GM12878 (cell line): ENCODE results near the gene ANKRD42. TPM values are rescaled to one million over a fixed set of nuclear protein-coding genes. Genes with fewer than 3 reads are reported as not detected.

Experiments
- ATAC-seq: fragments of 200-7000 bp; cut with Tn5 transposase; 3 replicates; pipeline ENCODE4 v1.9.1; 2020; ENCODE audit warnings: mild to moderate bottlenecking, moderate library complexity
- BruUV-seq: library from RNA; stranded (reverse); fragments of 400-500 nt; replicated peaks from 2 replicates; lab custom pipeline; 2021; lab: Mats Ljungman, UMichigan
- CTCF ChIA-PET: fragments of 300-600 bp; sonication (Branson Sonifier 250); formaldehyde crosslinking; extraction: SDS; loops from one replicate; lab custom pipeline; 2021; ENCODE audit warnings: inconsistent platforms; lab: Yijun Ruan, JAX
- POLR2A ChIA-PET: fragments of 350-600 bp; formaldehyde crosslinking; extraction: SDS; loops from one replicate; lab custom pipeline; 2021; ENCODE audit warnings: inconsistent platforms; lab: Charles Lee
- RAD21 ChIA-PET: fragments of 300-600 bp; sonication (Branson Sonifier 250); formaldehyde crosslinking; loops from one replicate; lab custom pipeline; 2023; ENCODE audit warnings: antibody characterized with exemption; ENCODE audit not compliant: unreplicated experiment; lab: Charles Lee
- SMC1A ChIA-PET: fragments of 300-600 bp; sonication (Branson Sonifier 250); formaldehyde crosslinking; loops from one replicate; lab custom pipeline; 2023; ENCODE audit not compliant: unreplicated experiment, uncharacterized antibody; lab: Charles Lee
- DNase-seq: peaks from one replicate; pipeline ENCODE4 v3.0.0-alpha.2; 2011; ENCODE audit warnings: low read depth, low spot score
- FAIRE-seq: peaks from 3 replicates; lab custom pipeline; 2011; peaks lifted over from hg19 to GRCh38; lab: Jason Lieb, UNC
- H2AFZ ChIP-seq: 2 replicates; pipeline ENCODE4 v1.6.0; 2011; ENCODE audit warnings: low read depth, low read length, control low read depth; ENCODE audit not compliant: control insufficient read depth
- H3K27ac ChIP-seq: 2 replicates; pipeline ENCODE4 v1.5.1; 2011; ENCODE audit warnings: control low read depth; ENCODE audit not compliant: control insufficient read depth, insufficient read depth
- H3K27me3 ChIP-seq, 2 experiments: replicated peaks in 1 of 2; 2 replicates each; pipeline versions ENCODE4 v1.6.0 to v1.6.1; 2011; ENCODE audit warnings: low read length in 1 of 2; ENCODE audit not compliant: control insufficient read depth in 2 of 2, insufficient read depth in 2 of 2
- H3K36me3 ChIP-seq, 2 experiments: 2 replicates each; pipeline ENCODE4 v1.5.1; 2011; ENCODE audit warnings: low read length in 1 of 2; ENCODE audit not compliant: control insufficient read depth in 2 of 2, insufficient read depth in 2 of 2
- H3K4me1 ChIP-seq: 2 replicates; pipeline ENCODE4 v1.6.1; 2011; ENCODE audit warnings: mild to moderate bottlenecking, low read length, moderate library complexity, mixed read lengths; ENCODE audit not compliant: control insufficient read depth, insufficient read depth
- H3K4me2 ChIP-seq: 2 replicates; pipeline ENCODE4 v1.6.0; 2011; ENCODE audit warnings: control low read depth; ENCODE audit not compliant: control insufficient read depth, insufficient read depth
- H3K4me3 ChIP-seq: fragments of 200-600 bp; sonication (generic); 2 replicates; pipeline ENCODE4 v1.5.1; 2016
- H3K79me2 ChIP-seq: 2 replicates; pipeline ENCODE4 v1.6.0; 2011; ENCODE audit warnings: low read length; ENCODE audit not compliant: control insufficient read depth, insufficient read depth
- H3K9ac ChIP-seq: 2 replicates; pipeline ENCODE4 v1.8.0; 2011; ENCODE audit warnings: low read length, control low read depth, mixed read lengths; ENCODE audit not compliant: control insufficient read depth, insufficient read depth
- H3K9me3 ChIP-seq: replicated peaks from 3 replicates; pipeline ENCODE4 v1.5.1; 2011; ENCODE audit warnings: mild to moderate bottlenecking, low read length; ENCODE audit not compliant: control insufficient read depth, insufficient read depth
- H4K20me1 ChIP-seq: 2 replicates; pipeline ENCODE4 v1.6.0; 2011; ENCODE audit not compliant: control insufficient read depth, insufficient read depth
- CREM ChIP-seq: IDR thresholded peaks from 2 replicates; pipeline ENCODE4 v1.6.1; 2014; ENCODE audit warnings: antibody characterized with exemption, low read depth
- MEF2B ChIP-seq: fragments of 450-650 bp; IDR thresholded peaks from 2 replicates; pipeline ENCODE4 v1.6.1; 2018; ENCODE audit warnings: mild to moderate bottlenecking, moderate library complexity; ENCODE audit not compliant: partially characterized antibody, poor library complexity, severe bottlenecking
- MTA3 ChIP-seq: IDR thresholded peaks from 2 replicates; pipeline ENCODE4 v1.6.1; 2012; ENCODE audit warnings: low read length, inconsistent platforms, borderline replicate concordance
- in situ Hi-C: fragments of 300-500 bp; cut with MboI; formaldehyde crosslinking; loops from 9 replicates; pipeline ENCODE4 v1.14.3; 2018; ENCODE audit warnings: mixed read lengths
- intact Hi-C: fragments of 100-400 bp; cut with micrococcal nuclease; formaldehyde crosslinking; loops from one replicate; pipeline ENCODE4 v1.14.2; 2022; ENCODE audit not compliant: unreplicated experiment
- polyA plus RNA-seq, 11 experiments: library from polyadenylated mRNA; depleted of rRNA in 4 of 11; unstranded in 6 of 11; stranded (reverse) in 5 of 11; fragments of >200 nt; fragmentation: Nextera tagmentation in 4 of 11; fragmentation: Illumina TruSeq in 1 of 11; extraction: Ambion mirVana in 4 of 11; extraction: Trizol in 1 of 11; gene quantifications; 1 replicate in 1 of 11; 2 replicates in 10 of 11; pipeline versions ENCODE4 v1.2.1 to v1.2.3, GENCODE V29; 2011 to 2016; ENCODE audit warnings: inconsistent platforms in 2 of 11, missing spikeins in 2 of 11, low read depth in 1 of 11
- total RNA-seq, 4 experiments: library from RNA; depleted of rRNA in 3 of 4; stranded (reverse); fragments of >200 nt in 3 of 4; fragmentation: Illumina TruSeq in 1 of 4; extraction: Trizol in 1 of 4; gene quantifications; 2 replicates each; pipeline versions ENCODE4 v1.2.1 to v1.2.3, GENCODE V29; 2013 to 2021
- TF ChIP-seq, protein P1 (sequence below): fragments of 450-650 bp; formaldehyde crosslinking; IDR thresholded peaks from 2 replicates; pipeline ENCODE4 v1.4.0; 2020; ENCODE audit warnings: mild to moderate bottlenecking, moderate library complexity

Gene ANKRD42
- total and polyA plus RNA-seq, 10 of the 15 experiments (the other 5 are each of a cell fraction or from before 2014, with no cell fraction given), result 0.68 to 3.2 (median 2.0) TPM

DNA sequence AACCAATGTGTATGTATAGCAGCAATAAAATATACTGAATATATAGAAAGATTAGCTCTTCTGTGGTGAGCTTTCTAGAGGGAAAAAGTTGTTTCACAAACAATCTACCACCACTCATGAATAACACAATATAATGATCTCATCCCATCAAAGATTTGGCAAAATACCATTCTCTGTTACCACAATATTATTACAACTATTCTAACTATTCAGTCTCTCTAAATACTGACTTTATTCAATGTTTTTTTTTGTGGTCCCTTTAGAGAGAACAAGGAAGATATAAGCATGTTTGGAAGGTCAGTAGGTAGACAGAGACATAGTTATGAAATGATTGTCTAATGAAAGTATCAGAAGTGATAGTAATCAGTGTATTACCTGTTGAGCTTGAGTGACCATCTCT is 84.8 kb downstream of the ANKRD42 start:
- DNase-seq (no peak), ATAC-seq (no peak), FAIRE-seq (no peak)
- no peak overlapping the region for H2AFZ ChIP-seq
- no peaks in the 10 kb centered on the region for H3K27me3 ChIP-seq
- in situ Hi-C loops (no loop called here), intact Hi-C loops (no loop called here)
- H4K20me1 ChIP-seq, result no peaks in the 10 kb centered on the region
- H3K9me3 ChIP-seq, result no peaks in the 10 kb centered on the region
- H3K36me3 ChIP-seq, result peaks cover 0 to 13% of the 10 kb centered on the region in 2 experiments; a peak in 2 of 4 replicates
- no peak overlapping the region for H3K27ac ChIP-seq
- no peak overlapping the region for H3K4me3 ChIP-seq
- RAD21 ChIA-PET, result no interaction called here
- no peaks in the 10 kb centered on the region for H3K4me1 ChIP-seq
- peaks cover 9% of the 10 kb centered on the region for H3K79me2 ChIP-seq
- no peak overlapping the region for H3K4me2 ChIP-seq
- BruUV-seq, result no TSS peak
- TF ChIP-seq, protein P1, sequence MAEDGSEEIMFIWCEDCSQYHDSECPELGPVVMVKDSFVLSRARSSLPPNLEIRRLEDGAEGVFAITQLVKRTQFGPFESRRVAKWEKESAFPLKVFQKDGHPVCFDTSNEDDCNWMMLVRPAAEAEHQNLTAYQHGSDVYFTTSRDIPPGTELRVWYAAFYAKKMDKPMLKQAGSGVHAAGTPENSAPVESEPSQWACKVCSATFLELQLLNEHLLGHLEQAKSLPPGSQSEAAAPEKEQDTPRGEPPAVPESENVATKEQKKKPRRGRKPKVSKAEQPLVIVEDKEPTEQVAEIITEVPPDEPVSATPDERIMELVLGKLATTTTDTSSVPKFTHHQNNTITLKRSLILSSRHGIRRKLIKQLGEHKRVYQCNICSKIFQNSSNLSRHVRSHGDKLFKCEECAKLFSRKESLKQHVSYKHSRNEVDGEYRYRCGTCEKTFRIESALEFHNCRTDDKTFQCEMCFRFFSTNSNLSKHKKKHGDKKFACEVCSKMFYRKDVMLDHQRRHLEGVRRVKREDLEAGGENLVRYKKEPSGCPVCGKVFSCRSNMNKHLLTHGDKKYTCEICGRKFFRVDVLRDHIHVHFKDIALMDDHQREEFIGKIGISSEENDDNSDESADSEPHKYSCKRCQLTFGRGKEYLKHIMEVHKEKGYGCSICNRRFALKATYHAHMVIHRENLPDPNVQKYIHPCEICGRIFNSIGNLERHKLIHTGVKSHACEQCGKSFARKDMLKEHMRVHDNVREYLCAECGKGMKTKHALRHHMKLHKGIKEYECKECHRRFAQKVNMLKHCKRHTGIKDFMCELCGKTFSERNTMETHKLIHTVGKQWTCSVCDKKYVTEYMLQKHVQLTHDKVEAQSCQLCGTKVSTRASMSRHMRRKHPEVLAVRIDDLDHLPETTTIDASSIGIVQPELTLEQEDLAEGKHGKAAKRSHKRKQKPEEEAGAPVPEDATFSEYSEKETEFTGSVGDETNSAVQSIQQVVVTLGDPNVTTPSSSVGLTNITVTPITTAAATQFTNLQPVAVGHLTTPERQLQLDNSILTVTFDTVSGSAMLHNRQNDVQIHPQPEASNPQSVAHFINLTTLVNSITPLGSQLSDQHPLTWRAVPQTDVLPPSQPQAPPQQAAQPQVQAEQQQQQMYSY (CRISPR knock-in tag), result no peak
- no peak for TF ChIP-seq MEF2B
- TF ChIP-seq MTA3, result no peak
- no peak for TF ChIP-seq CREM
- SMC1A ChIA-PET, result no interaction called here
- no peak overlapping the region for H3K9ac ChIP-seq
- POLR2A ChIA-PET, result no interaction called here
- CTCF ChIA-PET, result interaction anchor here (1.0 to 2.2 kb wide), 2 partner anchors 29 to 411 kb away, joined by 3 to 9 read pairs; no protein-coding TSS in a partner anchor
